WTC11 (cell line): ENCODE results near the gene SDF2. TPM values are rescaled to one million over a fixed set of nuclear protein-coding genes. Genes with fewer than 3 reads are reported as not detected.

Experiments used
- ATAC-seq: fragments of 200-7000 bp; cut with Tn5 transposase; 2 replicates; pipeline ENCODE4 v1.10.0; 2021; ENCODE audit warnings: mild to moderate bottlenecking, moderate library complexity
- CTCF ChIA-PET: fragments of 300-600 bp; sonication (Branson Sonifier 250); formaldehyde crosslinking; loops from one replicate; lab custom pipeline; 2021; ENCODE audit warnings: antibody characterized with exemption; lab: Charles Lee
- POLR2A ChIA-PET: fragments of 350-600 bp; sonication (Branson Sonifier 250); formaldehyde crosslinking; loops from one replicate; lab custom pipeline; 2021; ENCODE audit warnings: antibody characterized with exemption; lab: Charles Lee
- DNase-seq: peaks from one replicate; pipeline ENCODE4 v3.0.0; 2021; ENCODE audit warnings: low spot score
- H3K27ac Mint-ChIP-seq: 2 replicates; pipeline ENCODE4 v1.8.0; 2021; ENCODE audit warnings: mixed read lengths
- H3K27me3 Mint-ChIP-seq: 2 replicates; pipeline ENCODE4 v1.8.0; 2021; ENCODE audit warnings: low read depth, mild to moderate bottlenecking, moderate library complexity, mixed read lengths
- H3K36me3 Mint-ChIP-seq: 2 replicates; pipeline ENCODE4 v1.8.0; 2021; ENCODE audit warnings: mixed read lengths
- H3K4me1 Mint-ChIP-seq: 2 replicates; pipeline ENCODE4 v1.8.0; 2022; ENCODE audit warnings: mixed read lengths
- H3K4me3 Mint-ChIP-seq: 2 replicates; pipeline ENCODE4 v1.8.0; 2021; ENCODE audit warnings: mild to moderate bottlenecking, moderate library complexity, mixed read lengths
- H3K9me3 Mint-ChIP-seq: 2 replicates; pipeline ENCODE4 v1.8.0; 2021; ENCODE audit warnings: mixed read lengths
- ESRRA ChIP-seq: sonication (generic); formaldehyde crosslinking; IDR thresholded peaks from 2 replicates; pipeline ENCODE4 v1.8.1; 2022; ENCODE audit warnings: mild to moderate bottlenecking, missing genetic modification reagents, borderline replicate concordance
- ETV6 ChIP-seq: sonication (generic); formaldehyde crosslinking; IDR thresholded peaks from 2 replicates; pipeline ENCODE4 v1.8.1; 2022; ENCODE audit warnings: mild to moderate bottlenecking, missing genetic modification reagents
- HMGXB4 ChIP-seq: sonication (generic); formaldehyde crosslinking; IDR thresholded peaks from 2 replicates; pipeline ENCODE4 v1.8.1; 2023; ENCODE audit warnings: mild to moderate bottlenecking, moderate library complexity, missing genetic modification reagents
- JUN ChIP-seq: sonication (generic); formaldehyde crosslinking; IDR thresholded peaks from 2 replicates; pipeline ENCODE4 v1.8.0; 2023; ENCODE audit warnings: mild to moderate bottlenecking, missing genetic modification reagents
- MAX ChIP-seq: sonication (generic); formaldehyde crosslinking; IDR thresholded peaks from 2 replicates; pipeline ENCODE4 v1.8.0; 2022; ENCODE audit warnings: mild to moderate bottlenecking, missing genetic modification reagents
- MLX ChIP-seq: sonication (generic); formaldehyde crosslinking; IDR thresholded peaks from 2 replicates; pipeline ENCODE4 v1.8.1; 2023; ENCODE audit warnings: mild to moderate bottlenecking, missing genetic modification reagents, moderate library complexity
- NFE2L1 ChIP-seq: sonication (generic); formaldehyde crosslinking; IDR thresholded peaks from 2 replicates; pipeline ENCODE4 v1.8.1; 2023; ENCODE audit warnings: missing genetic modification reagents
- TEAD4 ChIP-seq: sonication (generic); formaldehyde crosslinking; IDR thresholded peaks from 2 replicates; pipeline ENCODE4 v1.8.0; 2022; ENCODE audit warnings: mild to moderate bottlenecking, missing genetic modification reagents
- ZNF219 ChIP-seq: sonication (generic); formaldehyde crosslinking; IDR thresholded peaks from 2 replicates; pipeline ENCODE4 v1.8.0; 2023; ENCODE audit warnings: missing genetic modification reagents, mild to moderate bottlenecking, borderline replicate concordance
- ZNF232 ChIP-seq: sonication (generic); formaldehyde crosslinking; IDR thresholded peaks from 2 replicates; pipeline ENCODE4 v1.8.0; 2022; ENCODE audit warnings: mild to moderate bottlenecking, missing genetic modification reagents
- ZNF317 ChIP-seq: sonication (generic); formaldehyde crosslinking; IDR thresholded peaks from 2 replicates; pipeline ENCODE4 v1.8.1; 2023; ENCODE audit warnings: low read depth, mild to moderate bottlenecking, moderate library complexity, missing genetic modification reagents, borderline replicate concordance
- ZNF671 ChIP-seq: fragments of 250-450 bp; sonication (Bioruptor Pico); IDR thresholded peaks from 2 replicates; pipeline ENCODE4 v1.8.0; 2021; ENCODE audit warnings: mild to moderate bottlenecking
- total RNA-seq: library from RNA; stranded (reverse); gene quantifications from 3 replicates; pipeline ENCODE4 v1.2.3, GENCODE V29; 2021
- TF ChIP-seq, protein P1 (sequence below): fragments of 250-450 bp; sonication (Bioruptor Pico); IDR thresholded peaks from 2 replicates; pipeline ENCODE4 v2.1.2; 2022; ENCODE audit warnings: mild to moderate bottlenecking, moderate library complexity
- TF ChIP-seq, protein P2 (sequence below): sonication (generic); formaldehyde crosslinking; IDR thresholded peaks from 2 replicates; pipeline ENCODE4 v1.8.0; 2022; ENCODE audit warnings: mild to moderate bottlenecking, missing genetic modification reagents
- TF ChIP-seq, protein P3 (sequence below): fragments of 200-600 bp; IDR thresholded peaks from 2 replicates; pipeline ENCODE4 v1.8.0; 2022; ENCODE audit warnings: antibody characterized with exemption
- TF ChIP-seq, protein P4 (sequence below): fragments of 250-450 bp; sonication (Bioruptor Pico); IDR thresholded peaks from 2 replicates; pipeline ENCODE4 v1.9.0; 2021; ENCODE audit warnings: mild to moderate bottlenecking

Gene SDF2
- total RNA-seq, 1 experiment from 2014 or later: 49.4 TPM

DNA sequence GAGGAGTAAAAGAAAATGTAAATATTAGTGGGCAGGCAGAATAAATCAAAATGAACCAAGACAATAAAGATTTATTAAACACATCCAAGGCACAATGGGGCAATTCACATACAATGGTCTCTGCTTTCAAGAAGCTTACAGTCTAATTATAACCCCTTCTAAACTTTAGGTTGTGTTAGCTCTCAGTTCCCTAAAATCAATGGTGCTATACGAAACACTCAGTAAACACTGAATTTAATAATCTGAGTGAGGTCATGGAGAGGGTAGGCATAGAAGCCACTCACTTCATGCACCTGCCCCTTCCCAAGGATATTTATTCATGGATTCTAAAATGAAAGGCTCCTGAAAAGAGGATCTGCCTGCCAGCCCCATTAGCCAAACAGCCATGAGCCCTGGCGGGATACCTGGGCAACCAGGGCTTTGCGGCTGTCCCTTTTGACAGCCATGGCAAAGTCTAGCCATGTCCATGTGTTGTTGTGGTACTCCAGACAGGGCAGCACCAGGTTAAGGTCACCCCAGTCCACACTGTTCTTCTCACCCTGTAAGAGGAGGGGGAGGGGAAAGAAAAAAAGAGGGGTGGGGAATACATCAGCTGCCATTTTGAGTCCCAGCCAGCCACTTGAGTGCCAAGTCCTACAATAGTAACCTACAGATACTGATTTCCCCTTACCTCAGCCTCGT is 46.3 kb downstream of the SDF2 start (continued):
- TF ChIP-seq, protein P1, sequence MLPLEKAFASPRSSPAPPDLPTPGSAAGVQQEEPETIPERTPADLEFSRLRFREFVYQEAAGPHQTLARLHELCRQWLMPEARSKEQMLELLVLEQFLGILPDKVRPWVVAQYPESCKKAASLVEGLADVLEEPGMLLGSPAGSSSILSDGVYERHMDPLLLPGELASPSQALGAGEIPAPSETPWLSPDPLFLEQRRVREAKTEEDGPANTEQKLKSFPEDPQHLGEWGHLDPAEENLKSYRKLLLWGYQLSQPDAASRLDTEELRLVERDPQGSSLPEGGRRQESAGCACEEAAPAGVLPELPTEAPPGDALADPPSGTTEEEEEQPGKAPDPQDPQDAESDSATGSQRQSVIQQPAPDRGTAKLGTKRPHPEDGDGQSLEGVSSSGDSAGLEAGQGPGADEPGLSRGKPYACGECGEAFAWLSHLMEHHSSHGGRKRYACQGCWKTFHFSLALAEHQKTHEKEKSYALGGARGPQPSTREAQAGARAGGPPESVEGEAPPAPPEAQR (CRISPR knock-in tag): no peak
- TF ChIP-seq ETV6 (CRISPR knock-in tag) (no peak), HMGXB4 (CRISPR knock-in tag) (no peak), ZNF671 (CRISPR knock-in tag) (no peak), ESRRA (no peak), MAX (CRISPR knock-in tag) (no peak), NFE2L1 (CRISPR knock-in tag) (no peak)

- H3K27ac Mint-ChIP-seq: no peak within 1 kb of the TSS
- ATAC-seq: no peak
- peaks cover 73% of the 10 kb centered on the region for H3K36me3 Mint-ChIP-seq
- no peak within 1 kb of the TSS for H3K4me3 Mint-ChIP-seq
- no peak for TF ChIP-seq ZNF219 (CRISPR knock-in tag)
- no peak for TF ChIP-seq JUN (CRISPR knock-in tag)
- TF ChIP-seq ZNF232 (CRISPR knock-in tag): no peak
- no peak for TF ChIP-seq MLX (CRISPR knock-in tag)
- TF ChIP-seq, protein P2, sequence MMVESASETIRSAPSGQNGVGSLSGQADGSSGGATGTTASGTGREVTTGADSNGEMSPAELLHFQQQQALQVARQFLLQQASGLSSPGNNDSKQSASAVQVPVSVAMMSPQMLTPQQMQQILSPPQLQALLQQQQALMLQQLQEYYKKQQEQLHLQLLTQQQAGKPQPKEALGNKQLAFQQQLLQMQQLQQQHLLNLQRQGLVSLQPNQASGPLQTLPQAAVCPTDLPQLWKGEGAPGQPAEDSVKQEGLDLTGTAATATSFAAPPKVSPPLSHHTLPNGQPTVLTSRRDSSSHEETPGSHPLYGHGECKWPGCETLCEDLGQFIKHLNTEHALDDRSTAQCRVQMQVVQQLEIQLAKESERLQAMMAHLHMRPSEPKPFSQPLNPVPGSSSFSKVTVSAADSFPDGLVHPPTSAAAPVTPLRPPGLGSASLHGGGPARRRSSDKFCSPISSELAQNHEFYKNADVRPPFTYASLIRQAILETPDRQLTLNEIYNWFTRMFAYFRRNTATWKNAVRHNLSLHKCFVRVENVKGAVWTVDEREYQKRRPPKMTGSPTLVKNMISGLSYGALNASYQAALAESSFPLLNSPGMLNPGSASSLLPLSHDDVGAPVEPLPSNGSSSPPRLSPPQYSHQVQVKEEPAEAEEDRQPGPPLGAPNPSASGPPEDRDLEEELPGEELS: no peak
- TF ChIP-seq, protein P3, sequence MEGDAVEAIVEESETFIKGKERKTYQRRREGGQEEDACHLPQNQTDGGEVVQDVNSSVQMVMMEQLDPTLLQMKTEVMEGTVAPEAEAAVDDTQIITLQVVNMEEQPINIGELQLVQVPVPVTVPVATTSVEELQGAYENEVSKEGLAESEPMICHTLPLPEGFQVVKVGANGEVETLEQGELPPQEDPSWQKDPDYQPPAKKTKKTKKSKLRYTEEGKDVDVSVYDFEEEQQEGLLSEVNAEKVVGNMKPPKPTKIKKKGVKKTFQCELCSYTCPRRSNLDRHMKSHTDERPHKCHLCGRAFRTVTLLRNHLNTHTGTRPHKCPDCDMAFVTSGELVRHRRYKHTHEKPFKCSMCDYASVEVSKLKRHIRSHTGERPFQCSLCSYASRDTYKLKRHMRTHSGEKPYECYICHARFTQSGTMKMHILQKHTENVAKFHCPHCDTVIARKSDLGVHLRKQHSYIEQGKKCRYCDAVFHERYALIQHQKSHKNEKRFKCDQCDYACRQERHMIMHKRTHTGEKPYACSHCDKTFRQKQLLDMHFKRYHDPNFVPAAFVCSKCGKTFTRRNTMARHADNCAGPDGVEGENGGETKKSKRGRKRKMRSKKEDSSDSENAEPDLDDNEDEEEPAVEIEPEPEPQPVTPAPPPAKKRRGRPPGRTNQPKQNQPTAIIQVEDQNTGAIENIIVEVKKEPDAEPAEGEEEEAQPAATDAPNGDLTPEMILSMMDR: no peak
- TF ChIP-seq ZNF317 (CRISPR knock-in tag): no peak
- no peak for TF ChIP-seq ETV6 (CRISPR knock-in tag)
- TF ChIP-seq, protein P4, sequence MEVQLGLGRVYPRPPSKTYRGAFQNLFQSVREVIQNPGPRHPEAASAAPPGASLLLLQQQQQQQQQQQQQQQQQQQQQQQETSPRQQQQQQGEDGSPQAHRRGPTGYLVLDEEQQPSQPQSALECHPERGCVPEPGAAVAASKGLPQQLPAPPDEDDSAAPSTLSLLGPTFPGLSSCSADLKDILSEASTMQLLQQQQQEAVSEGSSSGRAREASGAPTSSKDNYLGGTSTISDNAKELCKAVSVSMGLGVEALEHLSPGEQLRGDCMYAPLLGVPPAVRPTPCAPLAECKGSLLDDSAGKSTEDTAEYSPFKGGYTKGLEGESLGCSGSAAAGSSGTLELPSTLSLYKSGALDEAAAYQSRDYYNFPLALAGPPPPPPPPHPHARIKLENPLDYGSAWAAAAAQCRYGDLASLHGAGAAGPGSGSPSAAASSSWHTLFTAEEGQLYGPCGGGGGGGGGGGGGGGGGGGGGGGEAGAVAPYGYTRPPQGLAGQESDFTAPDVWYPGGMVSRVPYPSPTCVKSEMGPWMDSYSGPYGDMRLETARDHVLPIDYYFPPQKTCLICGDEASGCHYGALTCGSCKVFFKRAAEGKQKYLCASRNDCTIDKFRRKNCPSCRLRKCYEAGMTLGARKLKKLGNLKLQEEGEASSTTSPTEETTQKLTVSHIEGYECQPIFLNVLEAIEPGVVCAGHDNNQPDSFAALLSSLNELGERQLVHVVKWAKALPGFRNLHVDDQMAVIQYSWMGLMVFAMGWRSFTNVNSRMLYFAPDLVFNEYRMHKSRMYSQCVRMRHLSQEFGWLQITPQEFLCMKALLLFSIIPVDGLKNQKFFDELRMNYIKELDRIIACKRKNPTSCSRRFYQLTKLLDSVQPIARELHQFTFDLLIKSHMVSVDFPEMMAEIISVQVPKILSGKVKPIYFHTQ: no peak
- no peak for TF ChIP-seq TEAD4
- TF ChIP-seq, all 79 proteins: peak for 0
- H3K9me3 Mint-ChIP-seq: no peaks in the 10 kb centered on the region
- POLR2A ChIA-PET: interaction anchor here (1.0 kb wide), 1 partner anchor 97 kb away, joined by 3 read pairs; no protein-coding TSS in a partner anchor
- no peaks in the 10 kb centered on the region for H3K4me1 Mint-ChIP-seq
- CTCF ChIA-PET: interaction anchor here (0.6 to 1.8 kb wide), 6 partner anchors 12 to 43 kb away, joined by 3 to 12 read pairs (median 4); partner anchors contain the start of genes BLTP2 and PIGS
- no peak for DNase-seq
- no peaks in the 10 kb centered on the region for H3K27me3 Mint-ChIP-seq
These were observed 47.8 kb downstream of the SDF2 start, which contains the start of gene RSKR for GRCh38 chr17:28613931-28614381. Gene RSKR (minus strand): TSS chr17:28614185. CDS start chr17:28614161, 24 bp downstream.
